GM12801 (cell line): ENCODE results near the gene OR6C4.

Source experiments
- TF ChIP-seq, protein P1 (sequence below): IDR thresholded peaks from one replicate; pipeline ENCODE4 v1.5.1; 2011; ENCODE audit warnings: control low read depth; ENCODE audit not compliant: insufficient read length; ENCODE audit errors: extremely low read depth

Gene OR6C4

DNA sequence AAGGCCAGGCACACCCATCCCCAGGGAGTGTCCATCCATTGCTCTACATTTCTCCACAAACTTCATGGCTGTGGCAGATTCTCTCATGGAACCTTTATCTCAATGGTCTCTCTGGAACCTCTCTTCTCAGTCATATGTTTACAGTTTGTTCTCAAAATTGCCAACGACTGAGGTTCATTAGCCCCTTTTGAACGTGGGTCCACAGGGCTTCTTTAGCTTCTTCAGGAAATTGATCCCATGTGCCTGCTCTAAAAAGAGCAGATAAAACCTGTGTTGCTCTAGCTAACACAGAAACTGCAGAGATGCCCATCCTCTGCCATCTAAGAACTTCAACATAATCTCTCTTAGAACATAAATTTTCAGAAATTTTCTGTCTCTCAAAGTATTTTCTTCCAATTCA is at the start of gene OR6C4:
Gene OR6C4, plus strand, starts transcription at position 301 of the 400 bp plus-strand sequence. CDS start 1,625 bp downstream, outside the sequence.
- TF ChIP-seq, protein P1, sequence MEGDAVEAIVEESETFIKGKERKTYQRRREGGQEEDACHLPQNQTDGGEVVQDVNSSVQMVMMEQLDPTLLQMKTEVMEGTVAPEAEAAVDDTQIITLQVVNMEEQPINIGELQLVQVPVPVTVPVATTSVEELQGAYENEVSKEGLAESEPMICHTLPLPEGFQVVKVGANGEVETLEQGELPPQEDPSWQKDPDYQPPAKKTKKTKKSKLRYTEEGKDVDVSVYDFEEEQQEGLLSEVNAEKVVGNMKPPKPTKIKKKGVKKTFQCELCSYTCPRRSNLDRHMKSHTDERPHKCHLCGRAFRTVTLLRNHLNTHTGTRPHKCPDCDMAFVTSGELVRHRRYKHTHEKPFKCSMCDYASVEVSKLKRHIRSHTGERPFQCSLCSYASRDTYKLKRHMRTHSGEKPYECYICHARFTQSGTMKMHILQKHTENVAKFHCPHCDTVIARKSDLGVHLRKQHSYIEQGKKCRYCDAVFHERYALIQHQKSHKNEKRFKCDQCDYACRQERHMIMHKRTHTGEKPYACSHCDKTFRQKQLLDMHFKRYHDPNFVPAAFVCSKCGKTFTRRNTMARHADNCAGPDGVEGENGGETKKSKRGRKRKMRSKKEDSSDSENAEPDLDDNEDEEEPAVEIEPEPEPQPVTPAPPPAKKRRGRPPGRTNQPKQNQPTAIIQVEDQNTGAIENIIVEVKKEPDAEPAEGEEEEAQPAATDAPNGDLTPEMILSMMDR: no peak

DNA sequence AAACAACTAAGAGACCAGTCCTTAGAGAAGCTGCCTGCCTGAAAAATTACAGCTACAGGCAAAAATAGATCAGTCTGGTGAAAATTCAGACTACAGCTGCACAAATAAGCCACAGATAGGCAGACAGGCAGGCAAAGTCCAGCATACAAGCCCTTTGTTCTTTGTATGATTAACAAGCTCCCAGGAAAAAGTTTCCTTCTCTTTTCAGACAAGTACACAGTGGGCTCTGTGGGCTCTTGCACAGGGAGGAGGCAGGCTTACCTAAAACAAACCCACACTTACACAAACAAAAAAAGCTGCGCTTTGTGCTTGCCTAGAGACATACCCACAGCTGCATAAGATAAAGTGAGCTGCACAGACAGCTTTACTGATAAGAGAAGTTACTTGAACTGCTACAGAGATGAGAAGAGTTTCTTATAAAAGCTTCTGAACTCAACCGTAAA is 49.6 kb upstream of the OR6C4 start:
- TF ChIP-seq, protein P1: no peak

DNA sequence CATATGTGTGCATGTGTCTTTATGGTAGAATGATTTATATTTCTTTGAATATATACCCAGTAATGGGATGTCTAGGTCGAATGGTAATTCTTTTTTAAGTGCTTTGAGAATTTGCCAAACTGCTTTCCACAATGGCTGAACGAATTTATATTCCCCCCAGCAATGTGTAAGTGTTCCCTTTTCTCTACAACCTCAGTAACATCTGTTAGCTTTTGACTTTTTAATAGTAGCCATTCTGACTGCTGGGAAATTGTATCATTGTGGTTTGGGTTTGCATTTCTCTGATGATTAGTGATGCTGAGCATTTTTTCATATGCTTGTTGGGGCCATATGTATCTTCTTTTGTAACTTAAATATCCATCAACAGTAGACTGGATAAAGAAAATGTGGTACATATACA is 47.8 kb upstream of the OR6C4 start:
- TF ChIP-seq, protein P1: no peak

DNA sequence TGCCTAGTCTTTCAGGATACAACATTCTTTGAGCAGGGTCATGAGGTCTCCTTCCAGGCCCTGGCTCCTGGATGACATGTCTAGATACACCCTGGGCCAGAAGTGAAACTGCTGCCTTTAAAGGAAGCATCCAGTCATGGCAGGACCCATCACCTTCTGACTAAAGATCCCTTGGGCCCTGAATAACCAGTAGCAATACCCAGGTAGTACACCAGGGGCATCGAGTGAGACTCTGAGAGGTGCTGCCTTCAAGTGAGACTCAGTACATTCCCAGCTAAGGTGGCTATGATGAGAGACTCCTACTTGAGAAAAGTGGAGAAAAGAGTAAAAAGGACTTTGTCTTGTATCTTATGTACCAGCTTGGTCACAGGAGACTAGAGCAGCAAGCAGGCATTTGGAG is 33.7 kb upstream of the OR6C4 start:
- TF ChIP-seq, protein P1: no peak

DNA sequence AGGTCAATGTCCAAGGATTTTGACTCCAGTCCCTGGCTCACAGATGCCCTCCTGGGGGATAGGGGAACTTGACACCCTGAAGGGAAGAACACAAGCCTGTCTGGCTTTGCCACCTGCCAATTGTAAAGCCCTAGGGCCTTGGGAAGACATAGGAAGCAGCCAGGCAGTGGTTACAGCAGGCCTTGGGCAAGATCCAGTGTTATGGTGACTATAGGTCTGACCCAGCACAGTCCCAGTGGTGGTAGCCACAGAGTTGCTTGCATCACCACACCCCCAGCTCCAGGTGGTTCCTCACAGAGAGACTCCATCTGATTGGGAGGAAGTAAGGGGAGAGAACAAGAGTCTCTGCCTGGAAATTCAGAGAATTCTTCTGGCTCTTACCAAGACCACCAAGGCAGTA is 33.0 kb upstream of the OR6C4 start:
- TF ChIP-seq, protein P1: no peak

DNA sequence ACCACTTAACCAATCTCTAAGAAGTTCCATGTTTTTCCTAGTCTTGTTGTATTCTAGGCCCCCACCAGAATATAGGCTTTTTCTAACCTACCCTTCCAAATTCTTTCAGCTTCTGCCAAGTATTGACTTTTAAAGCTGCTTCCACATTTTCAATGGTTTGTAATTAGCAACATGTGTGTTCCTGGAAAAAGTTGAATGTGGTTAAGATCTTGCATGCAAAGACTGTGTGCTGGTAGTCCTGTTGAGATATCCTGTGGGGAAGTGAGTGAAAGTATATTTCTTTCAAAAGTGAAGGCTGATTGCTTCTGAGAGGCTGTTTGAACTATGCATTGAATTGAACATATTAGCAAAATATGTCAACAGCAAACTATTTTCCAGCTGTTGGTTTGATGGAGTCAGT is 646 bp upstream of the OR6C4 start:
- TF ChIP-seq, protein P1: no peak

DNA sequence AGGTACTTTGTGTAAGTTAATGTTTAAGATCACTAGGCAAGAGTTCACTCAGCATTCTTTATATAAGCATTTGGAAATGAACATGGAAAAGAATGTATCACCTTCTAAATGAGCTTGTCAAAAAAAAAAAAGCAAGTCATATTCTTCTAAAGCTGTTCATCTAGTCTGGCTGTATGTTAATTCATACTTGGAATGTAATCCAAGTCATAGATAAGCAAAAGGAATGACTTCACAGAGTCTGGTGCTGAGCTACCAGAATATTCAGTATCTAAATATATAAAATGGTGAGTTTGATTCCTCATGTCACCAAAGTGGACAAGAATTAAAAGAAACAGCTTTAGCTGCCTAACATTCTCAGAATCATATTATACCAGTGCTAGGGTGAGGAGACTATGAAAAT is 4.9 kb downstream of the OR6C4 start:
- TF ChIP-seq, protein P1: no peak

DNA sequence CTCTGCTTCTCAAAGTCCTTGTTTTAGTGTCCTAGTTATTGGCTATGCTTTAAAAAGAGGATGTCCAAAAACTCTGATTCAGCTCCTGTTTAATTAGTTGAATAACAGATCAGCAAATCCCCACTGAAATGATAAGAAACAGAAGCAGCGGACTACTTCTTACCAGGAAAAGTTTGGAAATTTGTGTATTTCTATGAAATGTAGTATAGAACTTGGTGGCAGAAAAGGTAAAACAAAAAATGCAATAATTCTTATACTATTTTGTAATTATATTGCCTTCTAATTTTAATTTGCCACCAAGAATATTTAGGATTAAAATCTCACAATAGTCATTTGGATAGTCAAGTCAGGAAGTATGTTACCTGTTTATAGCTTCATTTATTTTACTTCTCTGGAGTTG is 22.8 kb downstream of the OR6C4 start, which contains the start of gene OR2AP1:
Gene OR2AP1, plus strand, starts transcription at position 301 of the 400 bp plus-strand sequence. CDS start 1,947 bp downstream, outside the sequence.
- TF ChIP-seq, protein P1: no peak
